HFFc6 (cell line): ENCODE results near the gene RCOR2. TPM values are rescaled to one million over a fixed set of nuclear protein-coding genes. Genes with fewer than 3 reads are reported as not detected.

ENCODE experiments used
- DNase-seq: peaks from one replicate; pipeline ENCODE4 v3.0.0-alpha.2; 2018
- H3K27ac Mint-ChIP-seq: 2 replicates; pipeline ENCODE4 v1.8.0; 2020; ENCODE audit warnings: mild to moderate bottlenecking, mixed read lengths
- H3K27me3 Mint-ChIP-seq: 2 replicates; pipeline ENCODE4 v1.8.0; 2021; ENCODE audit warnings: mild to moderate bottlenecking, moderate library complexity, mixed read lengths; ENCODE audit not compliant: insufficient read depth
- H3K36me3 Mint-ChIP-seq: 2 replicates; pipeline ENCODE4 v1.8.0; 2021; ENCODE audit warnings: low read depth, mixed read lengths
- H3K4me1 Mint-ChIP-seq: 2 replicates; pipeline ENCODE4 v1.8.0; 2020; ENCODE audit warnings: low read depth, mixed read lengths
- H3K4me3 Mint-ChIP-seq: 2 replicates; pipeline ENCODE4 v1.8.0; 2020; ENCODE audit warnings: mild to moderate bottlenecking, moderate library complexity, mixed read lengths
- H3K9me3 Mint-ChIP-seq: 2 replicates; pipeline ENCODE4 v1.8.0; 2020; ENCODE audit warnings: mild to moderate bottlenecking, mixed read lengths
- CTCF ChIP-seq: fragments of 200-600 bp; sonication (generic); IDR thresholded peaks from 2 replicates; pipeline ENCODE4 v1.5.0; 2021; ENCODE audit warnings: antibody characterized with exemption, mild to moderate bottlenecking
- total RNA-seq, 6 experiments: library from RNA; stranded (reverse); fragmentation: NEBNext Ultra II Directional; extraction: Animal tissue kit (Norgen Biotek cat#: 25700); gene quantifications; 2 replicates in 1 of 6; 3 replicates in 5 of 6; pipeline ENCODE4 v1.2.3, GENCODE V29; 2021

Gene RCOR2
- total RNA-seq, 6 experiments from 2014 or later: 0.34 to 0.72 (median 0.41) TPM

GRCh38 chr11:63912678-63913077 lies 4.3 kb downstream of the RCOR2 start:
- Mint-ChIP-seq H3K36me3 (no peaks in the 10 kb centered on the region), H3K4me3 (no peak overlapping the region), H3K27ac (no peak overlapping the region), H3K9me3 (no peaks in the 10 kb centered on the region), H3K4me1 (no peaks in the 10 kb centered on the region; the same call in 1 of the 2 replicates), H3K27me3 (no peaks in the 10 kb centered on the region; the same call in 1 of the 2 replicates)
- TF ChIP-seq CTCF: no peak
- DNase-seq: no peak

GRCh38 chr11:63911876-63912275 lies 5.1 kb downstream of the RCOR2 start:
- Mint-ChIP-seq H3K27ac (no peak overlapping the region), H3K4me3 (no peak overlapping the region), H3K36me3 (no peaks in the 10 kb centered on the region)

GRCh38 chr11:63911440-63911839 lies 5.5 kb downstream of the RCOR2 start:
- no peaks in the 10 kb centered on the region for H3K9me3 Mint-ChIP-seq

More at GRCh38 chr11:63911876-63912275, 5.1 kb downstream of the RCOR2 start:
- no peak for DNase-seq
- Mint-ChIP-seq H3K4me1 (no peaks in the 10 kb centered on the region), H3K9me3 (no peaks in the 10 kb centered on the region), H3K27me3 (no peaks in the 10 kb centered on the region; the same call in 1 of the 2 replicates)
- TF ChIP-seq CTCF: no peak

GRCh38 chr11:63910675-63911074 lies 6.3 kb downstream of the RCOR2 start:
- TF ChIP-seq CTCF: no peak
- Mint-ChIP-seq H3K9me3 (no peaks in the 10 kb centered on the region), H3K27ac (no peak overlapping the region), H3K4me3 (no peak overlapping the region), H3K4me1 (no peaks in the 10 kb centered on the region), H3K36me3 (no peaks in the 10 kb centered on the region), H3K27me3 (peaks cover 2% of the 10 kb centered on the region)
- DNase-seq: no peak

More at GRCh38 chr11:63911440-63911839, 5.5 kb downstream of the RCOR2 start:
- H3K27me3 Mint-ChIP-seq: no peaks in the 10 kb centered on the region; the same call in 1 of the 2 replicates
- no peaks in the 10 kb centered on the region for H3K4me1 Mint-ChIP-seq
- no peaks in the 10 kb centered on the region for H3K36me3 Mint-ChIP-seq
- DNase-seq: no peak
- TF ChIP-seq CTCF: no peak
- no peak overlapping the region for H3K27ac Mint-ChIP-seq
- no peak overlapping the region for H3K4me3 Mint-ChIP-seq

- Mint-ChIP-seq H3K36me3 (no peaks in the 10 kb centered on the region), H3K27ac (no peak overlapping the region), H3K4me1 (no peaks in the 10 kb centered on the region), H3K27me3 (peaks cover 2% of the 10 kb centered on the region), H3K9me3 (no peaks in the 10 kb centered on the region), H3K4me3 (no peak overlapping the region)
- no peak for DNase-seq
- TF ChIP-seq CTCF: no peak
These were observed 7.1 kb downstream of the RCOR2 start for GRCh38 chr11:63909591-63910506.
